ENCODE measurements around the gene COX10. TPM values are rescaled to one million over a fixed set of nuclear protein-coding genes. Genes with fewer than 3 reads are reported as not detected.
"Not testable (repeated sequence)": the region's sequence is repeated elsewhere in the genome, so short reads cannot be mapped to it uniquely, and the experiment has no call there.

Gene COX10
- total RNA-seq, 1 experiment from 2014 or later = 28.8 TPM

GRCh38 chr17:14204546-14204945, 135.2 kb downstream of the COX10 start:
- no peak for DNase-seq
- no peak overlapping the region for H3K4me3 ChIP-seq (ENCODE audit: insufficient read depth, low read depth, low read length)
- no peaks in the 10 kb centered on the region for H3K27me3 ChIP-seq (ENCODE audit: control insufficient read depth, insufficient read depth, low read length)
- no peaks in the 10 kb centered on the region; the same call in 1 of the 2 replicates for H3K36me3 ChIP-seq (replicated peaks; ENCODE audit: control insufficient read depth, insufficient read depth, low read length)

GRCh38 chr17:14205380-14205779, 136.1 kb downstream of the COX10 start:
- H3K36me3 ChIP-seq (replicated peaks; ENCODE audit: control insufficient read depth, insufficient read depth, low read length) = no peaks in the 10 kb centered on the region; the same call in 1 of the 2 replicates
- no peak for DNase-seq
- H3K4me3 ChIP-seq (ENCODE audit: insufficient read depth, low read depth, low read length) = no peak overlapping the region

GRCh38 chr17:14205992-14206461, 136.7 kb downstream of the COX10 start:
- Histone ChIP-seq H3K36me3 (replicated peaks; ENCODE audit: control insufficient read depth, insufficient read depth, low read length) (no peaks in the 10 kb centered on the region; the same call in 1 of the 2 replicates), H3K4me3 (ENCODE audit: insufficient read depth, low read depth, low read length) (no peak overlapping the region), H3K27me3 (ENCODE audit: control insufficient read depth, insufficient read depth, low read length) (no peaks in the 10 kb centered on the region)
- DNase-seq = peak; percentile 22

More at GRCh38 chr17:14205380-14205779, 136.1 kb downstream of the COX10 start:
- no peaks in the 10 kb centered on the region for H3K27me3 ChIP-seq (ENCODE audit: control insufficient read depth, insufficient read depth, low read length)

- Histone ChIP-seq H3K4me3 (ENCODE audit: insufficient read depth, low read depth, low read length) (no peak overlapping the region), H3K36me3 (replicated peaks; ENCODE audit: control insufficient read depth, insufficient read depth, low read length) (no peaks in the 10 kb centered on the region; the same call in 1 of the 2 replicates), H3K27me3 (ENCODE audit: control insufficient read depth, insufficient read depth, low read length) (no peaks in the 10 kb centered on the region)
- DNase-seq = peak; percentile 43
Observed at GRCh38 chr17:14206891-14207290, 137.6 kb downstream of the COX10 start.

- no peaks in the 10 kb centered on the region; the same call in 1 of the 2 replicates for H3K36me3 ChIP-seq (replicated peaks; ENCODE audit: control insufficient read depth, insufficient read depth, low read length)
- H3K27me3 ChIP-seq (ENCODE audit: control insufficient read depth, insufficient read depth, low read length) = no peaks in the 10 kb centered on the region
- DNase-seq = no peak
- no peak overlapping the region for H3K4me3 ChIP-seq (ENCODE audit: insufficient read depth, low read depth, low read length)
Observed at GRCh38 chr17:14207791-14208190, 138.5 kb downstream of the COX10 start.

- Histone ChIP-seq H3K4me3 (ENCODE audit: insufficient read depth, low read depth, low read length) (no peak overlapping the region), H3K27me3 (ENCODE audit: control insufficient read depth, insufficient read depth, low read length) (no peaks in the 10 kb centered on the region), H3K36me3 (replicated peaks; ENCODE audit: control insufficient read depth, insufficient read depth, low read length) (no peaks in the 10 kb centered on the region; the same call in 1 of the 2 replicates)
- no peak for DNase-seq
Observed at GRCh38 chr17:14209215-14209614, 139.9 kb downstream of the COX10 start.

- Histone ChIP-seq H3K4me3 (ENCODE audit: insufficient read depth, low read depth, low read length) (no peak overlapping the region), H3K36me3 (replicated peaks; ENCODE audit: control insufficient read depth, insufficient read depth, low read length) (no peaks in the 10 kb centered on the region; the same call in 1 of the 2 replicates), H3K27me3 (ENCODE audit: control insufficient read depth, insufficient read depth, low read length) (no peaks in the 10 kb centered on the region)
- peak; percentile 25 for DNase-seq
Observed at GRCh38 chr17:14211246-14211645, 141.9 kb downstream of the COX10 start.

- Histone ChIP-seq H3K36me3 (replicated peaks; ENCODE audit: control insufficient read depth, insufficient read depth, low read length) (no peaks in the 10 kb centered on the region; the same call in 1 of the 2 replicates), H3K27me3 (ENCODE audit: control insufficient read depth, insufficient read depth, low read length) (no peaks in the 10 kb centered on the region), H3K4me3 (ENCODE audit: insufficient read depth, low read depth, low read length) (no peak overlapping the region)
- peak; percentile 71 for DNase-seq
Observed at GRCh38 chr17:14211801-14212200, 142.5 kb downstream of the COX10 start.

- Histone ChIP-seq H3K27me3 (ENCODE audit: control insufficient read depth, insufficient read depth, low read length) (no peaks in the 10 kb centered on the region), H3K4me3 (ENCODE audit: insufficient read depth, low read depth, low read length) (no peak overlapping the region), H3K36me3 (replicated peaks; ENCODE audit: control insufficient read depth, insufficient read depth, low read length) (no peaks in the 10 kb centered on the region; the same call in 1 of the 2 replicates)
- no peak for DNase-seq
Observed at GRCh38 chr17:14212401-14212800, 143.1 kb downstream of the COX10 start.

GRCh38 chr17:14214271-14214670, 145.0 kb downstream of the COX10 start:
- no peaks in the 10 kb centered on the region for H3K27me3 ChIP-seq (ENCODE audit: control insufficient read depth, insufficient read depth, low read length)
- no peak overlapping the region for H3K4me3 ChIP-seq (ENCODE audit: insufficient read depth, low read depth, low read length)
- no peak for DNase-seq
- H3K36me3 ChIP-seq (replicated peaks; ENCODE audit: control insufficient read depth, insufficient read depth, low read length) = no peaks in the 10 kb centered on the region; the same call in 1 of the 2 replicates

- H3K27me3 ChIP-seq (ENCODE audit: control insufficient read depth, insufficient read depth, low read length) = no peaks in the 10 kb centered on the region
- no peak overlapping the region for H3K4me3 ChIP-seq (ENCODE audit: insufficient read depth, low read depth, low read length)
- H3K36me3 ChIP-seq (replicated peaks; ENCODE audit: control insufficient read depth, insufficient read depth, low read length) = no peaks in the 10 kb centered on the region
- DNase-seq = no peak
Observed at GRCh38 chr17:14222611-14223010, 153.3 kb downstream of the COX10 start.

GRCh38 chr17:14225254-14225980, 156.1 kb downstream of the COX10 start:
- Histone ChIP-seq H3K4me3 (ENCODE audit: insufficient read depth, low read depth, low read length) (no peak overlapping the region), H3K36me3 (replicated peaks; ENCODE audit: control insufficient read depth, insufficient read depth, low read length) (no peaks in the 10 kb centered on the region), H3K27me3 (ENCODE audit: control insufficient read depth, insufficient read depth, low read length) (no peaks in the 10 kb centered on the region)
- DNase-seq = no peak

- Histone ChIP-seq H3K27me3 (ENCODE audit: control insufficient read depth, insufficient read depth, low read length) (no peaks in the 10 kb centered on the region), H3K4me3 (ENCODE audit: insufficient read depth, low read depth, low read length) (no peak overlapping the region), H3K36me3 (replicated peaks; ENCODE audit: control insufficient read depth, insufficient read depth, low read length) (no peaks in the 10 kb centered on the region)
- no peak for DNase-seq
Observed at GRCh38 chr17:14227052-14227451, 157.7 kb downstream of the COX10 start.

GRCh38 chr17:14228903-14229302, 159.6 kb downstream of the COX10 start:
- Histone ChIP-seq H3K27me3 (ENCODE audit: control insufficient read depth, insufficient read depth, low read length) (no peaks in the 10 kb centered on the region), H3K4me3 (ENCODE audit: insufficient read depth, low read depth, low read length) (no peak overlapping the region), H3K36me3 (replicated peaks; ENCODE audit: control insufficient read depth, insufficient read depth, low read length) (no peaks in the 10 kb centered on the region)
- DNase-seq = no peak

- H3K4me3 ChIP-seq (ENCODE audit: insufficient read depth, low read depth, low read length); DNase-seq; H3K36me3 ChIP-seq (replicated peaks; ENCODE audit: control insufficient read depth, insufficient read depth, low read length): not testable (repeated sequence)
Observed at GRCh38 chr17:14231187-14231586, 161.9 kb downstream of the COX10 start.

More at GRCh38 chr17:14231187-14231586, 161.9 kb downstream of the COX10 start:
- H3K27me3 ChIP-seq (ENCODE audit: control insufficient read depth, insufficient read depth, low read length) = not testable (repeated sequence)
